GM19372 (cell line): ENCODE data around the gene DLEC1.
A peak's percentile ranks its signal among the peaks of the same experiment; 100 is the strongest.
"Not testable (repeated sequence)": the region's sequence is repeated elsewhere in the genome, so short reads cannot be mapped to it uniquely, and the experiment has no call there.

ENCODE experiments used
- ATAC-seq: cut with Tn5 transposase; IDR thresholded peaks from one replicate; pipeline ENCODE4 v1.9.1; 2021; ENCODE audit warnings: mild to moderate bottlenecking, low read depth, moderate library complexity; ENCODE audit not compliant: unreplicated experiment

The DLEC1 gene

GRCh38 chr3:38032328-38032865 is 6.6 kb upstream of the DLEC1 start:
- no peak for ATAC-seq

GRCh38 chr3:38033586-38033985 is 5.4 kb upstream of the DLEC1 start:
- not testable (repeated sequence) for ATAC-seq

DNA sequence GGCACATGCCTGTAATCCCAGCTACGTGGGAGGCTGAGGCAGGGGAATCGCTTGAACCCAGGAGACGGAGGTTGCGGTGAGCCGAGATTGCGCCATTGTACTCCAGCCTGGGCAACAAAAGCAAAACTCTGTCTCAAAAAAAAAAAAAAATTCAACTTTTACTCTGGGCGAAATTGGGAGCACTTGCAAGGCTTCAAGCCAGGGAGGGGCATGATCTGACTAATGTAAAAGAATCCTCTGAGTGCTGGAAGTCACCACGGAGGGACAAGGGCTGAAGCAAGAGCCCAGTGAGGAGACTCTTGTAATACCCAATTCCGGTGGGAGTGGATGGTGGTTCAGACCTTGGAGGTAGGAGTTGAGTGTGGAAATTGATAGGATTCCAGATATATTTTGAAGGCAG is 4.7 kb upstream of the DLEC1 start:
- not testable (repeated sequence) for ATAC-seq

GRCh38 chr3:38036286-38036685 is 2.7 kb upstream of the DLEC1 start:
- no peak for ATAC-seq

DNA sequence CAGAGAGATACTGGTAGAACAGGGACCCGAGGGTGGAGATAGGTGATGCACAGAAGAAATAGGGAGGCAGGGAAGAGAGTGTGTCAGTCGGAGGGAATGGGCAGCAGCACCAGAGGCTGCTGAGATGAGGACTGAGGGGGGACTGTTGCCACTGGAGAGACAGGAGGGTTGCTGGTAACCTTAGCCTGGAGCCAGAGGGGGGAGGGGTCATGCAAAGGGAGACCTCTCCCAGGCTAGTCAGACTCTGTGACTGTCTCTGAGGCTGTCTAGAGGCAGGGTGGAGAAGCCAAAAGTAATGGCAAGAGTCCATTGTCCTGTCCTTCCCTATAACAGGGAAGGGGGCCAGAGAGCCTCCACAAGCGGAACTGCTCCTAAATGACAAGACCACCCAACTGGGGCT is 2.1 kb upstream of the DLEC1 start:
- no peak for ATAC-seq

- ATAC-seq, result no peak
Observed at GRCh38 chr3:38038447-38038911, 529 bp upstream of the DLEC1 start.

DNA sequence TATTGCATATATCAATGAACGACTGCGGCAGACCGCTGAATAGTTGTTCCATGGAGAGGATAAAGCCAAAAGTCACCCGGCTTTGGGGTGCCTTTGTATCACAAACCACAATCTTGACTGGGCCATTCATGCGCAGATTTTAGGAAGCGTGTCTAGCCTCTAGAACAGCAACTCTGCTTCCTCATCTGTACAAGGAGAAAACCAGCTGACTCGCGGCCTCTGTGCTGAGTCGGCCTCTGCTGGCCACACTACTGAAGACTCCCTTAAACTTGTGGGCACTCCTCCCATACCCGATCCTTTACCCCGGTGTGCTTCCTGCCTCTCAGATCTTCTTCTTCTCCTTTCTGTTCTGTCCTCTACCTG is 872 bp downstream of the DLEC1 start:
- ATAC-seq, result peak; percentile 46

DNA sequence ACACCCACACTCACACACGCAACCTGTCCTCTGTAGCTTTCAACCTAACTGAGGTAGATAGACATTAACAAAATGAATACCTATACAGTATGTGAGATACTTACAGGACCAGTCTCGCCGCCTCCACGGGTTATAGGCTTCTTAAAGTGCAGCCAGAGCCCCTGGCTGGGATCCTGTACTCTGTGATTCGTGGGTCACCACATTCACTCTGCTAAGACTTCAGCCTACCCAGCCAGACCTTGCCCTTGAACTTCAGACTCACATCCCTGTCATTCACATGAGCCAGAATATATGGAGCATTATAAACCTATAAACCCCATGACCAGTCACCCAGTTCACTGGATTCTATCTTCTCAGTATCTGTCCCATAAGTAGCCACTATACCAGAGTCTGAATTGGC is 1.4 kb downstream of the DLEC1 start:
- ATAC-seq, result no peak

DNA sequence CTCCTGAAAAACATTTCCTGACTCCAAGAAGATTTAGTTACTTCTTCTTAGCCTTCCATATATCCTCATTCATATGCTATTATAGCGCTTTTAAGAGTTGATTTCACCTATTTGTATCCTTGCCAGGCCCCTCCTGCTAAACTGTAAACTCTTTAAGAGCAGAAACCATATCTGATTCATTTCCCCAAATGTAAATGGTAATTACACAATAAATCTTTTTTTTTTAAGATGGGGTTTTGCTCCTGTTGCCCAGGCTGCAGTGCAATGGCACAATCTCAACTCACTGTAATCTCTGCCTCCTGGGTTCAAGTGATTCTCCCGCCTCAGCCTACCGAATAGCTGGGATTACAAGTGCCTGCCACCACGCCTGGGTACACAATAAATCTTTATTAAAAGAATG is 4.5 kb downstream of the DLEC1 start:
- ATAC-seq, result no peak

GRCh38 chr3:38046027-38046426 is 7.0 kb downstream of the DLEC1 start:
- no peak for ATAC-seq

- ATAC-seq, result no peak
Observed at GRCh38 chr3:38046821-38047220, 7.8 kb downstream of the DLEC1 start.

DNA sequence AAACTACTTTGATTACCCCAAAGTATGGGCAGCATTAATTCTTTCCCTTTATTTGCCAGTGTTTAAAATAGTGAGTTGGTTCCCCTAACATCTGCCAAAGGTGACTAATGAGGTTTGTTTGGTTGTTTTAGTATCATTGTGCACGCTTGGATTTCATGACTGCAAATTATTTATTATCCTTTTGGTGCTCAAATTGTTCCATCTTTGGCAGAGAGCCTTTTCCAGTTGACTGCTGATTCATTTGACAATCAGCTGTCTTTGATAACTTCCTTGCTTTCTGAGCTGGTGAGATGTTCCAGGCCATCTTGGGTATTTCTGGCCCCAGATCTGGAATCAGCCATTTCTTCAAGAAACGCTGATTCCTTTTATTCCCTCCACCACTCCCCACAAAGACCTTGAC is 8.9 kb downstream of the DLEC1 start:
- no peak for ATAC-seq

DNA sequence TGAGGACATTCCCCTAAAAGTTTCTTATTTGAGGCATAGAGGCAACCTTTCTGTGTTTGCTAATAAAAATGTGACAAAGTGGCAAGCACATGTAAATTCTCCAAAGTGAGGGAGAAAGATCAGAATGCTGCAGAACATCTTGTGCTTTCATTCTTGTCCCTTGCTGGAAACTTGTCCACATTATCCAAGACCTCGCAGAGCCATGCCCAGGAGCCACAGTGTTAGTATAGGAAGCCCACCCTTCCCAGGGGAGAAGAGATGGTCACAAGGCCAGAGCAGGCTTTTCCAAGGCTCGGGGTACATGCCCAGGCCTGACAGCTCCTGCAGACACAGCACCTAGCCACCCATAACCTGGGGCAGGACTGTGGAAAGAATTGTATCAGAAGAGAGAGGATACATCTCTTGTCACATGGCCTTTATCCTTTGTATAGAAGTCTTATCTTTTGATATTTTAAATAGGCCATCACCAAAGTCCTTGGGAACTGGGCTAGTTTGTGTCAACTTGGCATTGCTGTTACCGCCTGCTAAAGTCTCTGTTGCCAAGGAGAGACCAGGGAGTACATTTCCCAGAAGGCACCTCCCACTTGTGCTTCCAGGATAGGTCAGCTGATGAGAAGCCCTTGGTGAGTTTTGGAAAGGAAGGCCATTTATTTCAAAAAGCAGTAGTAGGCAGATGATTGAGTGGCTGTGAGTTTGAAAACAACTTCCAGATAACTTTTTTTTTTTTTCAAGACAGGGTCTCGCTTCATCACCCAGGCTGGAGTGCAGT is 10.5 kb downstream of the DLEC1 start:
- no peak for ATAC-seq

DNA sequence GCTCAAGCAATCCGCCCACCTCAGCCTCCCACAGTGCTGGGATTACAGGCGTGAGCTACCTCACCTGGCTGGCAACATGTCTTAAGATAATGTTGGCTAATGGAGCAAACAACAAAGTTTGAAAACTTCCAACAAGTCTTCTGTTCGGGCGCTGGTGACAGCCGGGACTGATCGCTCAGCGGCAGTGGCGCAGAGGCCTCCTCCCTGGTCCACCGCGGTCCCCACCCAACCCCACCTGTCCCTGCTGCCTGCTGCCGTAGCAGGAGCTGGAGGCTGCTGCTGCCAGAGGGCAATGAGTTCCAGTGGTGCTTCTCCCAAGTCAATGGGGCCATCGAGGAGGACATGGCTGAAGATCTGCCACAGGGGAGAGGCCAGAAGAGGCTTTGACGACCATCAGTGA is 12.1 kb downstream of the DLEC1 start:
- ATAC-seq, result no peak

DNA sequence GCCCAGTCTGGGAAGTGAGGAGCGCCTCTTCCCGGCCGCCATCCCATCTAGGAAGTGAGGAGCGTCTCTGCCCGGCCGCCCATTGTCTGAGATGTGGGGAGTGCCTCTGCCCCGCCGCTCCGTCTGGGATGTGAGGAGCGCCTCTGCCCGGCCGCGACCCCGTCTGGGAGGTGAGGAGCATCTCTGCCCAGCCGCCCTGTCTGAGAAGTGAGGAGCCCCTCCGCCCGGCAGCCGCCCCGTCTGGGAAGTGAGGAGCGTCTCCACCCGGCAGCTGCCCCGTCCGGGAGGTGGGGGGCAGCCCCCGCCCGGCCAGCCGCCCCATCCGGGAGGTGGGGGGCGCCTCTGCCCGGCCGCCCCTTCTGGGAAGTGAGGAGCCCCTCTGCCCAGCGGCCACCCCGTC is 14.3 kb downstream of the DLEC1 start:
- not testable (repeated sequence) for ATAC-seq

GRCh38 chr3:38053813-38054498 is 14.9 kb downstream of the DLEC1 start:
- ATAC-seq, result not testable (repeated sequence)

GRCh38 chr3:38054499-38055001 is 15.5 kb downstream of the DLEC1 start:
- ATAC-seq, result no peak

GRCh38 chr3:38059148-38059547 is 20.1 kb downstream of the DLEC1 start:
- ATAC-seq, result no peak

GRCh38 chr3:38059591-38059990 is 20.6 kb downstream of the DLEC1 start:
- no peak for ATAC-seq

DNA sequence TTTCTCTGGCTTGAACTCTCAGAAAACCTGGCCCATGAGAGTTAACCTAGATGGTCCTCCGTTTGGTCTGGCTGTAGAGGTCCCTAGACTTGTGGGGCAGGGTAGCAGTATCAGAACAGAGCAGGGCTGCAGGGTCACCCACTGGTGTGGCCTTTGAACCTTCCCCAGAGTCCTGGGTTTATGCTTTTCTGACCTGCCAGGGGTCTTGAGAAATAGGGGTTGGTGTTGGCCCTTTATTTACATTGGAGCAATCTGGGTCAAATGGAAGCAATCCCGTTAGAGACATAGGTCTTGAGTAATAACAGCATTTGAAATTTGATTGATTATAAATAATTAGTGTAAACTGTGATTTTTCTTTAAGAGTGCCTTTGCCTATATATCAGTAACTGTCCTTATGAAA is 23.8 kb downstream of the DLEC1 start:
- no peak for ATAC-seq

DNA sequence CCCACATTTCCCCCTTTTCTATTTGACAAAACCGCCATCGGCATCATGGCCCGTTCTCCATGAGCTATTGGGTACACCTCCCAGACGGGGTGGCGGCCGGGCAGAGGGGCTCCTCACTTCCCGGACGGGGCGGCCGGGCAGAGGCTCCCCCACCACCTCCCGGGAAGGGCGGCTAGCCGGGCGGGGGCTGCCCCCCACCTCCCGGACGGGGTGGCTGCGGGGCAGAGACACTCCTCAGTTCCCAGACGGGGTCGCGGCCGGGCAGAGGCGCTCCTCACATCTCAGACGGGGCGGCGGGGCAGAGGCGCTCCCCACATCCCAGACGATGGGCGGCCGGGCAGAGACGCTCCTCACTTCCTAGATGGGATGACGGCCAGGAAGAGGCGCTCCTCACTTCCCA is 25.4 kb downstream of the DLEC1 start:
- ATAC-seq, result not testable (repeated sequence)
